GM21381 (cell line): ENCODE data around the gene GPC6.

Experiments
- ATAC-seq: cut with Tn5 transposase; IDR thresholded peaks from one replicate; pipeline ENCODE4 v1.9.1; 2021; ENCODE audit warnings: mild to moderate bottlenecking, moderate library complexity; ENCODE audit not compliant: unreplicated experiment

The GPC6 gene

DNA sequence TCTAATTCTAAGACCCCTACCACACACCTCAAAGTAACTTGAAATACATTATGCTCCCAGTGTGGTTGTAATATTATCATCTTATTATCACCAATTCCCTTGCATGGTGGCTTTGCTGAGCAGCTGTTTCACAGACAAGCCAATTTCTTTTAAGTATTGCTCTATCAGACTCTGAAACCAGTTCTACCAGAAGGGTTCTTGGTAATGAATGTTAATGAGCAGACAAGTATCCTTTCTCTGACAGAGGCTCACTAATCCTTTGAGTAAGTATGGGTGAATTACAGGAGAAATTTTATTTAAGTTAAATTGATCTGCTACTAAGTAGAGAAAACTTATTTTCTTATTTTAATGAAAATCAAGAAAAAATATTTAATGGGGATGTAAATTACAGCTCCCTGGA is 326.0 kb downstream of the GPC6 start:
- no peak for ATAC-seq

GRCh38 chr13:93554514-93554913 is 327.9 kb downstream of the GPC6 start:
- no peak for ATAC-seq

DNA sequence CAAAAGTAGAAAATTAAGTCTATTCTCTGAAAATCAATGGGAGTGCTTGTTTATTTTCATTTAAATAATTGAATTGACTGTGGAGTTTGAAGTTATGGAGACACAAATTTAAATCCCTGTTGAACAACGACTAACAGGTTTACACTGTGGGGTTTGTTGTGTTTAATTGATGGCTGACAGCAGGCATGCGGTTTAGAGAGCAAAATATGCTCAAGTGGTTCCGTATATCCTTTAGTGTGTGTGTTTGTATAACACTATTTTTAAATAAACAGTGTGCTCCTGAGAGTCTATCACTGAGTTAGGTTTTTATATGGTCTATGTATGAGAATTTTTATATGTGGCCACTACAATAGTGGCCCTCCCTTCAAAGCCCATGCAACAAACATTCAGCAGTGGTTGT is 332.0 kb downstream of the GPC6 start:
- ATAC-seq: no peak

GRCh38 chr13:93559718-93560117 is 333.1 kb downstream of the GPC6 start:
- no peak for ATAC-seq

DNA sequence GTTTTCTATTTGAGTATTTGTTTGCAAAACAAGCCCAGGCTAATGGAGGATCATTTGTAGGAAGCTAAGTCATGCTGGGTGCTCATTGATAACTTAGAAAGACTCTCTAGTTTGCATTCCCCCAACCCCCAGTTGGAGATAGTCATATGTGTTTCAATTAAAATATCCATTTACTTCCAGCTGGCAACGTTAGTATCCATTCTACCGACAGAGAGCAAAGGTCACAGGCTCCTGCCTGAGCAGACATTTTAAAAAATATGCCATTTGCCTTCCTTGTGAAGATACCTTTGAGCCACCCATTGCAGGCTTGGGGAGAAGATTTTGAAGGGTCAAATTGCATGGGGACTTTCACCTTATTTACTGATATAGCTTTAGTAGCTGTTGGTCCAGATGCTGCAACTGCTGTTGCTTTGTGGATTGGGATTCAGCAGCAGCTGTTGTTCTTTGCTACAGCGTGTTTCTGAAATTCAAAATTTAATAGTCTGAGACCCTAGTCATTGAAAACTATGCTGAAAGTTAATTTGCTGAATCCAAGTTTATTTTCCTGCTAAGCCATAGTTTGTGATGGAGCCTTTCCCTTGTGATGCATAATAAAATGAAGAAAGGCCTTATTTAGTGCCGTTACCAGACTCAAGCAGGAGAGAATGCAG is 335.1 kb downstream of the GPC6 start:
- no peak for ATAC-seq

DNA sequence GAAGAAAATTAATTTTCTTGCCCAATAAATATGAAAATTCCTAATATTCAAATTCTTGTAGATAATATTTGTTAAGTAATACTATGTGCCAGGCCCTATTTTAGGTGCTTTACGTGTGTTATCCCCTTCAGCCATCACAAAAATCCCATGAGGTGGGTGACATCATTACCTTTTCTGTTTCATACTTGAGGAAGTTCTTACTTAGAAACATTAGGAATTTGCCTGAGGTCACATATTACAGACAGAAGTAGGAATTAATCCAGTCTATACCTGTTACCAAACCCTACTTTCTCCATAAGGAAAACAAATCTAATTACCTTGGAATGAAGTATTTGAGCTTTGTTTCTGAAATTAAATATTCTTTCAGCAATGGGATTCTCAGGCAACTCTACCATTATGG is 336.1 kb downstream of the GPC6 start:
- ATAC-seq: no peak

DNA sequence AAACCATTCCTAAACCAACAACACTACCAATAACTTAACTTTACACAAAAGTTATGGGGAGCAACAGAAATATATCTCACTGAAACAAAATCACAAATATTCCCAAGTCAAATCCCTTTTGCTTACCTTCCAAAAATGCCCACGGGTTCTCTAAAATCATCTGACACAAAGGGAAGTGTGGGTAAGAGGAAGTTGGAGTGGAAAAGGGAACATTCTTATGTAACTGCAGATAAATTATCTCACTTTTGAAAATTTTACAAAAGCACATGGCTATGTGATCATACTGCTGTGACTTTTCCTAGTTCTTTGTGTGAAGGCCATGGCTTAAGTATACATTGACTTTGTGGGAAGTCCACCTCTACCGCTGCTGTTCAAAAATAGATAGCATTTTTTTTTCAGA is 350.5 kb downstream of the GPC6 start:
- ATAC-seq: no peak

DNA sequence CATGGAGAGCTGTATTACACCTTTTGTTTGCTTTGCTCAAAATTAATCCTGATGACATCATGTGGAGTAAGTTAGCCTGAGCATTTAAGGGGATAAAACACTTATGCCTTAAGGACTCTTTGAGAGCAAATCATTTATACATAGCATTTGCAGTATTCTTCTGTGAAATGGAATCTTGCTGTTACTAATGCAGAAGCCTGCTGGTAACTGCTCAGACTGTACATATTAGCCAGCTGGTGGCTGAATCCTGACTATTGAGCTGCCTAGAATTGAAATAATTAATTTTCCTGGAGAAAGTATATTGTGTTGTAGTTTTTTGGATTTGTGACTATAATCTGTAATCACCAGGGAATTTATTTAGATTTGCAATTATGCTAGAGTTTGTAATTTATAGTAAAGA is 363.2 kb downstream of the GPC6 start:
- ATAC-seq: no peak

- no peak for ATAC-seq
Observed at GRCh38 chr13:93603043-93603442, 376.4 kb downstream of the GPC6 start.

- no peak for ATAC-seq
Observed at GRCh38 chr13:93614776-93615175, 388.2 kb downstream of the GPC6 start.

DNA sequence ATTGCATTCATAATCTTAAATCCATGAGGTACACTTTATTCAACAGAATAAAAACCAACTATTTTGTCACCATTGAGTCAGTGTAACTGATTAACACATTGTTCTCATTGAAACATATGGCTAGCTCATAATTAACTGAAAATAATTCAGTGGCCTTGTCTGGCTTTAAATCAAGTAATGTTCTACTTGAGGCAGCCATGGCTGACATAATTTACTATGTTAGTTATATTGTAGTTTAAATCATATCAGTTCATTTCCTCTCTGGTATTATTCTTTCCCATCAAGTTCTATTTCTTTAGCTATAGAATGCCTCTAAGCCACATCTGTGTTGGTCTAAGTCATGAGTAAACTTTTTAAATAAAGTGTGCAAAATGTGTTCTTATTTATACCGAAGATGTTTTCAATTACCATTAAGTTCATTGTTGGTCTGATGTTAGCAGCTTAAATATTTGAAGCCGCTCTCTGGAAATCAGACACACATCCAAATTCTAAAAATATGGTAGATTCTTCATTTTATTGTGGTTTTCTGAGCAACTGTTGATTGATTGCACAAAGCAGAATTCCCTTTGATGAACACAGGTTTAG is 393.7 kb downstream of the GPC6 start:
- no peak for ATAC-seq

DNA sequence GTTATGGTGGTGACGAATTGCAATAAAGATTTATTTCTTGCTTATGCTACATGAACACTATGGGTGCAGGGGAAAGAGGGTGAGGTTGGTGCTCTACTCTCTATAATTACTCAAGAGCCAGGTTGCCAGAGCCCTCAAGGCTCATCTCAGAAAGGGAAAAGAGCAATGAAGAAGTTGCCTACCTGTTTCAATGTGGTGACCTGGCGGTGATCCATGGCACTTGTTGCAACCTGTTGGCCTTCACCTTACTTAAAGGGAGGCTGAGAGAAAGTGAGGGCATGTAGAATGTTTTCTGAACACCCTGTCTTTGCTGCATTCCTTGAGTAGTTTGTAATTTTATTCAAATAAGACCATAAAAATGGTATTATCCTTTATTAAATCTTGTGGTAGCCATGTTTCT is 394.4 kb downstream of the GPC6 start:
- no peak for ATAC-seq

GRCh38 chr13:93621966-93622365 is 395.4 kb downstream of the GPC6 start:
- ATAC-seq: no peak

DNA sequence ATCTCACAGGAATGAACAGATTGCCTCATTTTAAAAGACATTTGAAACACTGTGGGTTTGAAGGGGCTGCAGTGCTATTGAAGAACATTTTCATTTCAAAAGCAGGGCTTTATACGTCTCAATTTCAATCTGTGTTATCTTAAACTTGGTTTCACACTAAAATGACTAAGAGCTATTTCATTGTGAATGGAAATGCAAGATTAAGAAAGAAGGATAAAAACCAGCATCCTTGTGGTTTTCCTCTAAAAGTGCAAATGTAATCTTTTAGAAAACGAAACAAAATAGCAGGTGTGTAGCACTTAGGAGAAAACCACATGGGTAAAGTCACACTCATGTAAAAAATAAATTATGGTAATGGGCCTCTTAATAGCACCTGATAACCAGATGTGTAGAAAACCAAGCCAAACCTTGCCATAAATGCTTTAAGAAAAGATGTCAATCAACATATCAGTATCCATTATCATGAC is 397.7 kb downstream of the GPC6 start:
- no peak for ATAC-seq

DNA sequence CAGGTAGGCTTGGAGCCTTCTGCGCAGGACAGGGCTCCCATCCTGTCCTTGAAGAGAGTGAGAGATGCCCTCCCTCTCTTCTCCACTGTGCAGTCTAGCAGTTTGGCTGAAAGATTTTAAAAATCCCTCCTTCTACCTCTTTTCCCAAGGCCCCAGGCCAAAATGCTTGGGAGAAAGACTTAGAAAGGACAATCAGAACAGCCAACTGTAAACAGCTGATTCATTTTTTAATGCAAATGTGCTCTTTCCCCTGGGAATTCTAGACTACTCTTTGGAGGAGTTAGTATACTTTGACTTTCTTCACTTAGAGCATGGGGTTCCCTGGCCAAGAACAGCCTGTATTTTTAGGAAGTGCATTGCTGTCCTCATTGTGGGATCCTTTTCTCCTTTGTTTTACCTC is 398.9 kb downstream of the GPC6 start:
- no peak for ATAC-seq

DNA sequence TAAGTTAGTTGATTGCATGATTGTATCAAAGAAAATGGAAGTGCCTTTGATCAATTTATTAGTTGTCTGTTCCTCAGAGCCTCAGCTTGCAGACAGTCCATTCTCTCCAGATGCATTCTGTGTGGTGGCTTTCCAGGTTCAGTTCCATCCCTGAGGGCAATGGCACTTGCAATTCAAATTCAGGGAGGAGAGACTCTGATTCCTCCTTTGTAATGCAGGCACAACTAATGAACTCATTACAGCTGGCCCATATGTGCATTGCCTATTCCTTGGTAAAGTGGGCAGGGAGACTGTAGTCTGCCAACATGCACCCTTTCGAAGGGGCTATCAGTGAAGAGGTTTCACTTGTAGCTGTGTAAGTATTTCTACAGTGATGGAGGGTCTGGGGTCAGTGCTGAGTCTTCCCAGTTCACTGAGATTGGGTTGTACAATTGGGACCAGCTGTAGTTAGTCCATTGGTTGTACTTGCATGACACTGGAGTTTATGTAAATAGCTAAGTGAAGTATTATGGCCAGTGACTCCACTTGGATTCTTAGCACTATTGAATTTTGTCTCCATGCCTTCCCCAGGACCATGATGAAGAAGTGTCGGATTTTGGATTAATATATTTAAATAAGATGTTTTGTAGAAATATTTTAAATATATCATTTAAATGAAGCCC is 401.7 kb downstream of the GPC6 start:
- no peak for ATAC-seq

- no peak for ATAC-seq
Observed at GRCh38 chr13:93635616-93636032, 409.0 kb downstream of the GPC6 start.

GRCh38 chr13:93637852-93638251 is 411.2 kb downstream of the GPC6 start:
- no peak for ATAC-seq

DNA sequence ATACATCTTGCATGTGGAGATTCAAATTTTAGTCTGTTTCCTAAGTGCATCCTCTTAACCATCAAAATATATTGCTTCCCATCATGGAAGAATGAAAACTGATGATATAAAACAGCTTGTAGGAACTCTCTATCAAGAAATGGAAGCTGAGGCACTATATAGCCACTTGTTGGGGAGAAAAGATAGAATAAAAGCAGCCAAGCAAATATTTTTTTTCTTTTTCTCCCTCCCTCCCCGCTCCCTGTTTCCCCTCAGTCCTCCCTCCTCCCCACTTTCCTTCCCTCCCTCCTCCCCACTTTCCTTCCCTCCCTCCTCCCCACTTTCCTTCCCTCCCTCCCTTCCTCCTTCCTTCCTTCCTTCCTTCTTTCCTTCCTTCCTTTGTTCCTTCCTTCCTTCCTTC is 413.8 kb downstream of the GPC6 start:
- no peak for ATAC-seq

GRCh38 chr13:93646245-93646644 is 419.6 kb downstream of the GPC6 start:
- no peak for ATAC-seq

GRCh38 chr13:93649496-93649895 is 422.9 kb downstream of the GPC6 start:
- no peak for ATAC-seq

DNA sequence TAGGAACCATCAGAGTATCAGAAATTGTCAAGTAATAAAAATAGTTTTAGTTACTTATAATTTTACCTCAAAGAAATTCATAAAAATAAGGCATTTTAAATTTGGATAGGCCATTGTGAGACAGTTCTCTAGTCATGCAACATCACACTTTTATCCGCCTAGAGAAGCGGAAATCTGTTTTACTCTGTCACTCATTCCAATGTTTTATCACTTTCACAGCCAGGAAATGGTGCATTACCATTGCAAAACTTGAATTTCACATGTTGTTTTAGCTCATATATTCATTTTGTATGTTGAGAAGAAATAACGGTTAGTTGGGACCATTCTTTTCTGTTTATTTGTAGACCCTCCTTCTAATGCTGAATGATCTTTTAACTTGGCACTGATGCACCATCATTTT is 427.2 kb downstream of the GPC6 start:
- no peak for ATAC-seq
